HG03097 (cell line): ENCODE results near the gene APOL6.

ENCODE experiments used
- ATAC-seq: cut with Tn5 transposase; IDR thresholded peaks from one replicate; pipeline ENCODE4 v1.9.1; 2021; ENCODE audit not compliant: unreplicated experiment, low FRiP score

The APOL6 gene

DNA sequence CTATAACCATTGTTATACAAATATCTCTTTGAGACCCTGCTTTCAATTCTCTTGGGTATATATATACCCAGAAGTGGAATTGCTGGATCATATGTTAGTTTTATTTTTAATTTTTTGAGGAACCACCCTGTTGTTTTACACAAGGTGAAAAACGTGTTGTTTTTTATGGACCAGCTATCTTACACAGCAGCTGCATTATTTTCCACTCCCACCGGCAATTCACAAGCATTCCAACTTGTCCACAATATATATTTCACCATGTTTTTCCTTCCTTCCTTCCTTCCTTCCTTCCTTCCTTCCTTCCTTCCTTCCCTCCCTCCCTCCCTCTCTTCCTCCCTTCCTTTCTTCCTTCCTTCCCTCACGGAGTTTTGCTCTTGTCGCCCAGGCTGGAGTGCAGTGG lies 63.1 kb downstream of the APOL6 start:
- ATAC-seq, result no peak

- ATAC-seq, result no peak
These were observed 64.4 kb downstream of the APOL6 start for GRCh38 chr22:35712672-35713071.

DNA sequence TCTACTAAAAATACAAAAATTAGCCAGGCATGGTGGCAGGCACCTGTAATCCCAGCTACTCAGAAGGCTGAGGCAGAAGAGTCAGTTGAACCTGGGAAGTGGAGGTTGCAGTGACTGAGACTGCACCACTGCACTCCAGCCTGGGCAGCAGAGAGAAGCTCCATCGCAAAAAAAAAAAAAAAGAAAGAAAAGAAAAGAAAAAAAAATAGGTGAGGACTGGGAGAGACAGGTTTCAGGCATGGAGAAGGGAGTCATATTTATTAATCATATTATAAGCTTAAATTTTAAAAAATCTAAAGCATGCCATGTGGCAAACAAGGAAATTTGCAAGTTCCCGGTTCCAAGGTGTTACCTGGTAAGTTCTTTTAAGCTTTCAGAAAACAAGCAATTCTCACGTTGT lies 69.3 kb downstream of the APOL6 start, which contains the start of gene APOL5:
APOL5 (plus strand) TSS at position 301 of the 400 bp plus-strand sequence; CDS start at position 301, 0 bp downstream.
- no peak for ATAC-seq
